ENCODE measurements around the gene OBI1.

Gene OBI1

GRCh38 chr13:78602561-78603239, 56.3 kb downstream of the OBI1 start:
- DNase-seq (ENCODE audit: low spot score) = no peak

GRCh38 chr13:78601874-78602560, 56.9 kb downstream of the OBI1 start:
- DNase-seq (ENCODE audit: low spot score) = no peak

- DNase-seq (ENCODE audit: low spot score) = no peak
These were observed 57.7 kb downstream of the OBI1 start for GRCh38 chr13:78601124-78601873.

GRCh38 chr13:78600280-78600883, 58.6 kb downstream of the OBI1 start:
- DNase-seq (ENCODE audit: low spot score) = no peak

GRCh38 chr13:78599645-78600279, 59.2 kb downstream of the OBI1 start:
- no peak for DNase-seq (ENCODE audit: low spot score)

GRCh38 chr13:78598966-78599644, 59.9 kb downstream of the OBI1 start:
- no peak for DNase-seq (ENCODE audit: low spot score)

- DNase-seq (ENCODE audit: low spot score) = no peak
These were observed 60.7 kb downstream of the OBI1 start for GRCh38 chr13:78598116-78598781.

- DNase-seq (ENCODE audit: low spot score) = no peak
These were observed 61.4 kb downstream of the OBI1 start for GRCh38 chr13:78597602-78597932.

GRCh38 chr13:78596736-78597601, 62.0 kb downstream of the OBI1 start:
- no peak for DNase-seq (ENCODE audit: low spot score)

- no peak for DNase-seq (ENCODE audit: low spot score)
These were observed 62.6 kb downstream of the OBI1 start for GRCh38 chr13:78596399-78596735.

- DNase-seq (ENCODE audit: low spot score) = no peak
These were observed 63.2 kb downstream of the OBI1 start for GRCh38 chr13:78595495-78596398.

- DNase-seq (ENCODE audit: low spot score) = no peak
These were observed 64.4 kb downstream of the OBI1 start for GRCh38 chr13:78594456-78594975.

- DNase-seq (ENCODE audit: low spot score) = no peak
These were observed 65.1 kb downstream of the OBI1 start for GRCh38 chr13:78593652-78594455.

GRCh38 chr13:78593129-78593528, 65.8 kb downstream of the OBI1 start:
- no peak for DNase-seq (ENCODE audit: low spot score)

- no peak for DNase-seq (ENCODE audit: low spot score)
These were observed 66.4 kb downstream of the OBI1 start for GRCh38 chr13:78592584-78592983.

- DNase-seq (ENCODE audit: low spot score) = no peak
These were observed 69.7 kb downstream of the OBI1 start for GRCh38 chr13:78589206-78589605.

GRCh38 chr13:78587395-78587794, 71.6 kb downstream of the OBI1 start:
- no peak for DNase-seq (ENCODE audit: low spot score)

- no peak for DNase-seq (ENCODE audit: low spot score)
These were observed 72.2 kb downstream of the OBI1 start for GRCh38 chr13:78586706-78587105.

Data from GM03348 (cell line).